Measurements from ENCODE around the gene CDH4.

GRCh38 chr20:61879694-61880093 lies 627.6 kb downstream of the CDH4 start:
- TF ChIP-seq CTCF (IDR thresholded peaks at IDR 0.05 in 8 of 11, conservative IDR thresholded peaks at IDR 0.05 in 3 of 11) = no peak
- TF ChIP-seq POLR2A (IDR thresholded peaks at IDR 0.05) = no peak
- TF ChIP-seq POLR2AphosphoS5 (IDR thresholded peaks at IDR 0.05) = no peak
